ENCODE measurements around the gene DNASE1L2. TPM values are rescaled to one million over a fixed set of nuclear protein-coding genes. Genes with fewer than 3 reads are reported as not detected.
"Not testable (repeated sequence)": the region's sequence is repeated elsewhere in the genome, so short reads cannot be mapped to it uniquely, and the experiment has no call there.

DNASE1L2 gene
- total RNA-seq, 4 donors from 2014 or later: 17.0 to 72.6 (median 42.8) TPM

- H3K27me3 ChIP-seq: no peaks in the 10 kb centered on the region
- 97% methylated on average over 8 of the region's 8 CpGs for WGBS
- peaks cover 5% of the 10 kb centered on the region for H3K4me1 ChIP-seq
- DNase-seq (ENCODE audit: low spot score in 2 of 2): no peak
- no peaks in the 10 kb centered on the region for H3K9me3 ChIP-seq
- H3K27ac ChIP-seq: no peak overlapping the region
- peaks cover 87% of the 10 kb centered on the region for H3K36me3 ChIP-seq
- no peak for TF ChIP-seq POLR2A (IDR thresholded peaks at IDR 0.05)
- TF ChIP-seq, protein P1, sequence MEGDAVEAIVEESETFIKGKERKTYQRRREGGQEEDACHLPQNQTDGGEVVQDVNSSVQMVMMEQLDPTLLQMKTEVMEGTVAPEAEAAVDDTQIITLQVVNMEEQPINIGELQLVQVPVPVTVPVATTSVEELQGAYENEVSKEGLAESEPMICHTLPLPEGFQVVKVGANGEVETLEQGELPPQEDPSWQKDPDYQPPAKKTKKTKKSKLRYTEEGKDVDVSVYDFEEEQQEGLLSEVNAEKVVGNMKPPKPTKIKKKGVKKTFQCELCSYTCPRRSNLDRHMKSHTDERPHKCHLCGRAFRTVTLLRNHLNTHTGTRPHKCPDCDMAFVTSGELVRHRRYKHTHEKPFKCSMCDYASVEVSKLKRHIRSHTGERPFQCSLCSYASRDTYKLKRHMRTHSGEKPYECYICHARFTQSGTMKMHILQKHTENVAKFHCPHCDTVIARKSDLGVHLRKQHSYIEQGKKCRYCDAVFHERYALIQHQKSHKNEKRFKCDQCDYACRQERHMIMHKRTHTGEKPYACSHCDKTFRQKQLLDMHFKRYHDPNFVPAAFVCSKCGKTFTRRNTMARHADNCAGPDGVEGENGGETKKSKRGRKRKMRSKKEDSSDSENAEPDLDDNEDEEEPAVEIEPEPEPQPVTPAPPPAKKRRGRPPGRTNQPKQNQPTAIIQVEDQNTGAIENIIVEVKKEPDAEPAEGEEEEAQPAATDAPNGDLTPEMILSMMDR (IDR thresholded peaks at IDR 0.05): no peak
- TF ChIP-seq POLR2AphosphoS5 (IDR thresholded peaks at IDR 0.05): no peak
- TF ChIP-seq EP300 (IDR thresholded peaks at IDR 0.05): no peak
- H3K4me3 ChIP-seq: no peak overlapping the region
These were observed 24.0 kb downstream of the DNASE1L2 start for GRCh38 chr16:2260250-2260649.

DNA sequence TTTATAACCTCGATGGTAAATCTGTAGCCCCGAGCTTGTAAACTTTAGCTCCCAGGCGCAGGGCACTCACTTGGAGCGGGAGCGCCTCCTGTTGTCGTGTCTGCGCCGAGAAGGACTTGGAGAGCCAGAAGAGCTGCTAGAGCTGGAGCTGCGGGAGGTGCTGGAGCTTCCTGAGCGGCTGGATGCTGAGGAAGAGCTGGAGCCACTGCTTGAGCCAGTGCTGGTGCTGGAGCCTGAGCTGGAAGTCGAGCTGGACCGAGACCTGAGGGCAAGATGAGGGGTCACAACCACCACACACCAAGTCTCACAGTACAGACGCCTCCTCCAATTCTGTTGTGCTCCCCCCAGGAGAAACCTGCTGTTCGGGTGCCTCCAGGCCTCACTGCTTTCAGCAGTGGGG is 26.8 kb downstream of the DNASE1L2 start:
- not testable (repeated sequence) for H3K27ac ChIP-seq; H3K4me3 ChIP-seq; H3K27me3 ChIP-seq; DNase-seq (ENCODE audit: low spot score in 2 of 2); H3K9me3 ChIP-seq
- Histone ChIP-seq H3K36me3 (peaks cover 59% of the 10 kb centered on the region), H3K4me1 (peaks cover 22% of the 10 kb centered on the region)
- WGBS: 88% methylated on average over 12 of the region's 14 CpGs

DNA sequence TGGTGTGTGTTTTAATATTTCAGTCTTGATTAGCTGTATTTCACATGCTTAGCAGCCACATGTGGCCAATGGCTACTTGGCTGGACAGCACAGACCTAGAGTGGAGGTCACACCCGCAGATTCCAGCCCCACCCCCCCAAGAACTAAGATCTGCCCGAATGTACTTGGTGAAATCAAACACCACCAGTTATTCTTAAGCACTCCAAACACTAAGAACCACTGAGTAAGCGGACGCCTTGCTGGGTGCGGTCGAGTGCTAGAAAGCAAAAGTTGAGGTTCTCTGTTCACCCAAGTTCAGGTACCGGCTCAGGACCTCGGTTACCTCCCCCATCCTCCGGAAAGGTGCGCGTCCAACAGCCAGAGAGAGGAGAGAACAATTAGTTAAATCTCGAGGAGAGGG is 30.6 kb downstream of the DNASE1L2 start:
- H3K4me3 ChIP-seq: peak overlapping the region; percentile 87
- H3K36me3 ChIP-seq: peaks cover 23% of the 10 kb centered on the region
- WGBS: 0% methylated on average over 2 of the region's 12 CpGs
- H3K4me1 ChIP-seq: peaks cover 44% of the 10 kb centered on the region
- not testable (repeated sequence) for DNase-seq (ENCODE audit: low spot score in 2 of 2); H3K9me3 ChIP-seq; H3K27me3 ChIP-seq; H3K27ac ChIP-seq

DNA sequence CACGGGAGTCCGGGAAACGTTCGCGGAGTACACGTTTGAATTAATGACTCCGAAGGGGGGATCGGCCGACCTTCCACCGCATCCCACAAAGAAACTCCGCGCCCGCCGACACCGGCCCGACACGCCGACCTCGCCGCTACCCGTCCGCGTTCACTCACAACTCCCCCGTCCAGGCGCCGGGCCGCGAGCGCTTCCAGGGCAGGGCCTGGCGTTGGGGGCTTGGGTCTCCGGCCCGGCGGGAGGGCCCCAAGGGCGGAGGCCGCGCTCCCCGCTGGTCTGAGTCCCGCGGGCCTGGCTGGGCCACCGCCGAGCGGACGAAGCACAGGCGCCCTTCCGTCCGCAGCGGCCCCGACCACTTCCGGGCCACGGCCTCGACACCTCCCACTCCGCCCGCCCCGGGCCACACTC is 31.3 kb downstream of the DNASE1L2 start:
- not testable (repeated sequence) for H3K27me3 ChIP-seq; DNase-seq (ENCODE audit: low spot score in 2 of 2); H3K9me3 ChIP-seq
- WGBS: 3% methylated on average over 13 of the region's 54 CpGs
- peak overlapping the region; percentile 87 for H3K4me3 ChIP-seq
- peak overlapping the region; percentile 97 for H3K27ac ChIP-seq
- peaks cover 17% of the 10 kb centered on the region for H3K36me3 ChIP-seq
- peaks cover 46% of the 10 kb centered on the region for H3K4me1 ChIP-seq

- peak; percentile 96 for DNase-seq (ENCODE audit: low spot score in 2 of 2)
- Histone ChIP-seq H3K4me1 (peaks cover 47% of the 10 kb centered on the region), H3K27ac (peak within 1 kb of the TSS; percentile 97), H3K27me3 (no peaks in the 10 kb centered on the region), H3K36me3 (peaks cover 11% of the 10 kb centered on the region), H3K4me3 (peak within 1 kb of the TSS; percentile 87), H3K9me3 (no peaks in the 10 kb centered on the region)
- TF ChIP-seq POLR2AphosphoS5 (IDR thresholded peaks at IDR 0.05) (peak; percentile 96 to 99 (median 99)), EP300 (IDR thresholded peaks at IDR 0.05) (no peak), POLR2A (IDR thresholded peaks at IDR 0.05) (peak; percentile 91 to 99)
- TF ChIP-seq, protein P1 (IDR thresholded peaks at IDR 0.05): no peak
- WGBS: 0% methylated on average over 39 of the region's 88 CpGs
These were observed 31.8 kb downstream of the DNASE1L2 start, which contains the start of gene RNPS1 for GRCh38 chr16:2267913-2268666. Gene RNPS1, minus strand, starts transcription at chr16:2268126. Its CDS starts 3,483 bp downstream, at chr16:2264643.

DNA sequence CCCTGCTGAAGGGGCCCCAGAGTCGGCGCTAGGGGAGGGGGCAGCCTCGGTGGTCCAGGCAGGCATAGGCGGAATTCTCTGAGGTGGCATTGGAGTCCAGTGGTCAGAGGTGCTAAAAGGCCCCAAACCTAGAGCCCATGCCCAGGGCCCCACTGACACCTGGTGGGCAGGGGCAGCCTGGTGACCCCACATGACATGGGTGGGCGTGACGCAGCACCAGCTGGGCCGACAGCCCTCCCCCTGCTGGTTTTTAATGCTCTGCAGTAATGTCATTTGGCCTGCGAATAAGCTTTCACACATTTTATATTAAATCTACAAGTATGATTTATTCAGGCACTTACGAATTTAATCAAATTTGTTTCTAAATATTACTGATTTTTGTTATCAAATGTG is 33.8 kb downstream of the DNASE1L2 start:
- Histone ChIP-seq H3K4me1 (peaks cover 43% of the 10 kb centered on the region), H3K4me3 (no peak overlapping the region)
- 80% methylated on average over 5 of the region's 9 CpGs for WGBS

More for the DNA sequence above, 33.8 kb downstream of the DNASE1L2 start:
- no peak for DNase-seq (ENCODE audit: low spot score in 2 of 2)
- TF ChIP-seq EP300 (IDR thresholded peaks at IDR 0.05) (no peak), POLR2AphosphoS5 (IDR thresholded peaks at IDR 0.05) (no peak), POLR2A (IDR thresholded peaks at IDR 0.05) (no peak)
- TF ChIP-seq, protein P1 (IDR thresholded peaks at IDR 0.05): no peak
- H3K27me3 ChIP-seq: no peaks in the 10 kb centered on the region
- no peaks in the 10 kb centered on the region for H3K9me3 ChIP-seq
- no peak overlapping the region for H3K27ac ChIP-seq
- H3K36me3 ChIP-seq: no peaks in the 10 kb centered on the region

Data from suprapubic skin (tissue), 4 donors.